HG02571 (cell line): ENCODE results near the gene UBASH3B.
A peak's percentile ranks its signal among the peaks of the same experiment; 100 is the strongest.
"Not testable (repeated sequence)": the region's sequence is repeated elsewhere in the genome, so short reads cannot be mapped to it uniquely, and the experiment has no call there.

ENCODE experiments used
- ATAC-seq: cut with Tn5 transposase; IDR thresholded peaks from one replicate; pipeline ENCODE4 v1.9.1; 2021; ENCODE audit warnings: mild to moderate bottlenecking, moderate library complexity; ENCODE audit not compliant: unreplicated experiment

UBASH3B gene

GRCh38 chr11:122803716-122804115, 148.2 kb downstream of the UBASH3B start:
- ATAC-seq = no peak

- no peak for ATAC-seq
Measured at GRCh38 chr11:122804161-122804560, 148.6 kb downstream of the UBASH3B start.

GRCh38 chr11:122804796-122805195, 149.3 kb downstream of the UBASH3B start:
- no peak for ATAC-seq

DNA sequence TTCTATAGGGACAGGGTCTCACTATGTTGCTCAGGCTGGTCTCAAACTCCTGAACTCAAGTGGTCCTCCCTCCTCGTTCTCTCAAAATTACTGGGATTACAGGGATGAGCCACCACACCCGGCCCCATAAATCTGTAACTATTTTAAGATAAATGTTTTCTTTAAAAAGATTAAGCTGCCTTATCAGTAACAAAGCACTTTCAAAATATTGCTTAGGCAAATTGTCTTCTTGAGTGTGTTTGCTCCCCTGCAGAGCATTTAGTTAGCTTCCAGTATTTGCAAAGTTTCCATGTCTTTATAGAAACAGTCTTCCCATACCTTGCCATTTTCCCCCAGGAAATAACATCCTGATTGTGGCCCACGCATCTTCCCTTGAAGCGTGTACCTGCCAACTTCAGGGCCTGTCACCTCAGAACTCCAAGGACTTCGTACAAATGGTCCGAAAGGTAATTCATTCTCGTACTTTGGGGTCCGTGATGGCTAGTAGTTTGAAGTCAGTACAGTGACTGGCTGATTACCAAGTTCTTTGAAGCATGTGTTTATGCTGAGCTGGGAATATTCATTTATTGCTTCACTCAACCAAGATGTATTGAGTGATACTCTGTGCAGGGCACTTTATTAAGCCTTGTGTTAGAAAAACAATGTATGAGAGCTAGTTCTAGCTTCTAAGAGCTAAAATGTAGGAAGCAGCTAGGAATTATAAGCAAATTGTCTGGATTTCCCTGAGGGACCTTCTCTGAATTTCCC, 152.4 kb downstream of the UBASH3B start:
- ATAC-seq = no peak

DNA sequence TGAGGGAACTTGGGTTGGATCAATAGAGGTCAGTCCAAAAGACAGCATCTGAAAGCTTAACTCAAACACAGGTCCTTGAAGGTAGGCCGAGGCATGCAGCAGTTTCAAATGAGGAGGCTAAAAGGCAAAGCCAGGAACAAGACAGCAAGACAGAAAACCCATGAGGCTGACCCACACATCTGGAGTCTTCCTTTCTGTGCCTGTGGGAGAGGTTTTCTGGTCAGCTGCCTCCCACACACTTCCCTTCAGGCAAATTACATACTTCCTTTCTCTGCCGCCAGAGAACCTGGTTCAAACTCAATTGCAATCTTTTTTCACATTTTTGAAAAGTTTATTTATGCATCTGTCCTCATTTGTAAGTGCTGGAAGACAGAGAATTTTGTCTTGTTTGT, 153.0 kb downstream of the UBASH3B start:
- peak; percentile 84 for ATAC-seq

DNA sequence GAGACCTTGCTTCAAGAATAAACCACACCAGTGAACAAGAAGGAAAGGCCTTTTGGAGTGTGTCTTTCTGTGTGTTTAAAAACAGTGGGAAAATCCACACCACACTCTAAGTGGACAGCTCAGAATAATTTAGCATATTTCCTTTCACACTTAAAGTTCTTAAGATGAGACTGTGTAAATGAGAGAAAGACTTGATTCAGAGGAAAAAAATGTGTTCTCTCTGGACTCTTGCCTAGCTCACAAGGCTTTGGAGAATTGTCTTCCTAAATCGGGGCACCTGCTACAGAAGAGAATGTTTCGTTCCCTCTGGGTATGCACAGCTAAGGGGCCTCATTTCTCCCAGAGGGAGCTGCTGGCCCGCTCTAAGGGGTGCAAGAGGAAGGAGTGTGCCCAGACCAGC, 154.3 kb downstream of the UBASH3B start:
- ATAC-seq = no peak

DNA sequence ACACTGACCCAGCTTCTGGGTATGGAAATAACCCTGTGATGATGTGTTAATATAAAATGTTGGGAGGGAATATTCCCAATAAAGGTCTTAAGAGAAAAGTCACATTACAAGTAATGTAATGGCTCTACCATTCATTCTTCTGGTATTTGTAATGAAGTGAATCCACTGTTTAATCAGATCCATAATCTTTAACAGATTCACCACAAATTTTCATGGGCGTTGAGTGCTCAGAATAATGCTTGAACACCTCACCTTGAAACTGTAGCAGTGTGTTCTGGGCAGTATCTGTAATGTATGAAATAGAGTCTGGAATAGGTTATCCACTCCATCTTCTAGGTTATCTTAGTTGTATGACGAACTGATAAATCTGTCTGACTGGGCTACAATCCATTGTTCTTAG, 156.2 kb downstream of the UBASH3B start:
- no peak for ATAC-seq

- ATAC-seq = no peak
Measured at GRCh38 chr11:122812638-122813037, 157.1 kb downstream of the UBASH3B start.

GRCh38 chr11:122813176-122813893, 157.8 kb downstream of the UBASH3B start:
- ATAC-seq = no peak

DNA sequence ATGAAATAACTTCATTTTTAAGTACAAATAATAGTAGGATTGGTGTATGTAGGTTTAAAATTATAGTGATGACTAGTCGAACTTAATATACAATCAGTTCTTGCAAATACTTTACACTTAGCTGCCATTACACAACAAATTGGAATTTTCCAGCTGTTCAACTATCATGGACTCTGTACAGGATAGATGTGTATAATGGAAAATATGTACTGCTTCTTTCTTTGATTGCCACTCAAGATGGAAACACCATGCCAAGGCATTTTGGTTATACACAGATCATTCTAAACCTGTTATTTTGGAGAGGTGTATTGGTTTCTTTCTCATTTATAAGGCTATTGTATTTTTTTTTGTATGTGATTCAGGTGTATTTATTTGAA, 158.4 kb downstream of the UBASH3B start:
- no peak for ATAC-seq

- no peak for ATAC-seq
Measured at GRCh38 chr11:122814401-122814800, 158.9 kb downstream of the UBASH3B start.

- no peak for ATAC-seq
Measured at GRCh38 chr11:122815900-122816299, 160.4 kb downstream of the UBASH3B start.

DNA sequence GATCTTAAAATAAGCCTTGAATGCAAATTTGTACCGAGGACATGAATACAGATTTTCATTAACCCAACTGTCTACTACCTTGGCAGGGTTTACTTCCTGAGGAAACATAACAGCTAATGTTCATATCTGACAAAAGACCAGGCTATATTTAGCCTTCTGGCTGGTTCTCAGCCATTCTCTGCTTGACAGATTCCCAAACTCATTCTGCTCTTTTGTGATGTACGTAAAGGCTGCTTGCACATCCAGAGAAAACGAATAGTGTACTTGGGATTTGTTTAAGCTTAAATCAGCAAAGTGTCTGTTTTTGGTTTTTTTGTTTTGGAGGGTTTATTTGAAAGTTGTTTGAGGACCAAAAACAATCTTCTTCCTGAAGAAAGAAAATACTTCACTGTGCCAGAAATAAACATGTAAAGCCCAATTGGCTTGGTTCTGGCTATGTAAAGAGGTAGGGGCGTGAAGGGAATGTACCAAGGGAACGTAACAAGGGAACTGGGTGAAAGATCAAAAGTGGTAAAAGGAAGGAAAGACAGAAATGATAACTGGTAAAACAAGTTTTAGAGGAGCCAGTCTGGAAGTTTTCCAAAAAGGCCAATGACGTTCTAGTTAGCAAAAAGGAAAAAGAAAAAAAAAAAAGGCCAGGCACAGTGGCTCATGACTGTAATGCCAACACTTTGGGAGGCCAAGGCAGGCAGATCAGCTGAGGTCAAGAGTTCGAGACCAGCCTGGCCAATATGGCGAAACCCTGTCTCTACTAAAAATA, 161.4 kb downstream of the UBASH3B start:
- no peak for ATAC-seq

DNA sequence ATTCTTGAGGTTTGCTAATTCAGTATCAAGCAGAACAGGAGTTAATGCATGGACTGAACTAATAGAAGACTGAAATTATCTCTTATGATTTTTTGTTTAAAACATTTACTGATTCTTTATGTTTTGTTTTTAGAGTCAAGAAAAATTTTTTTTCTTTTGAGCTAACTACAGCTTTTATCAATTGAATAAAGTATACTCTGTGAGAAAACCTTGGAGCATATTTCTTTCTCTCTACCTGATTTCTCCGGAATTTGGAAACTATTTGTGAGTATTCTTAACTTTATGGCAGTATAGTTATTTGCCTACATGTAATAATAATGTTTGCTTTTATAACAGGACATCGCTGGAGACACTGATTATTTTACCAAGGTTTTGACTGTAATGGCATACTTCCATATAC, 164.6 kb downstream of the UBASH3B start:
- no peak for ATAC-seq

- no peak for ATAC-seq
Measured at GRCh38 chr11:122821169-122821568, 165.6 kb downstream of the UBASH3B start.

DNA sequence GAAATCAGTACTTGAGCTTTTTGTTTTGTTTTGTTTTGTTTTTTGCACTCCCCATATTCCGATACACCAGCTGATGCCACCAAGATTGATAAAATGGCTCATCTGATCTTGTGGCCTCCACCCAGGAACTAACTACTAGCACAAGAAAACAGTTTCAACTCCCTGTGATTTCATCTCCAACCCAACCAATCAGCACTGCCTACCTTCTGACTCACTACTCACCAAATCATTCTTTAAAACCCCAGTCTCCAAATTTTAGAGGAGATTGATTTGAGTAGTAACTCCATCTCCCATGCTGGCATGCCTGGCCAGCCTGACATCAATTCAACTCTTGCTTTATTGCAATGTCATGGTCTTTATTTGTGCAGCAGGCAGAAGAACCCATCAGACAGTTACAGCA, 166.7 kb downstream of the UBASH3B start:
- ATAC-seq = no peak

DNA sequence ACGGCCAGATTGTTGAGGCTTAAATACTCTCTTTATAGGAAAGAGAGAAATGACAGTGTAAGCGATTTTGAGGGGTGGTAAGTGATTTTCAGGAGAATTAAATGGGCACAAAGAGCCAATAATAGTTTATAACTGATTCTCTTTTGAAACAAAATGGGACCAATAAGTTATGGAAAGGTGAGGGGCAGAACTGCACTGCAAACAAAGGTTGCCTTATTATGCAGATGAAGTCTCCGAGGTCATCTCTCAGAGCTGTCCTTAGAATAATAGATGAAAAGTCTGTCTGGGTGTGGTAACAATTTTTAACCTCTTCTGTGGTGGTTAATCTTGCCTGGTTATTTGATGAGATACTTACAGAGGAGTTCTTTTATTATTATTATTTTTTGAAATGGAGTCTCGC, 168.0 kb downstream of the UBASH3B start:
- no peak for ATAC-seq

GRCh38 chr11:122829371-122829770, 173.8 kb downstream of the UBASH3B start:
- ATAC-seq = not testable (repeated sequence)

DNA sequence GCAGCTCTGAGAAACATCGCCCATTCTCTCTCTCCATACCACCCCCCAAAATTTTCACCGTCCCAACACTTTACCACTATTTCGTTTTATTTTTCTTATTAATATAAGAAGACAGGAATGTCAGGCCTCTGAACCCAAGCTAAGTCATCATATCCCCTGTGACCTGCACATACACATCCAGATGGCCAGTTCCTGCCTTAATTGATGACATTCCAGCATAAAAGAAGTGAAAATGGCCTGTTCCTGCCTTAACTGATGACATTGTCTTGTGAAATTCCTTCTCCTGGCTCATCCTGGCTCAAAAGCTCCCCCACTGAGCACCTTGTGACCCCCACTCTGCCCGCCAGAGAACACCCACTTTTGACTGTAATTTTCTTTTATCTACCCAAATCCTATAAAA, 176.8 kb downstream of the UBASH3B start:
- ATAC-seq = not testable (repeated sequence)

DNA sequence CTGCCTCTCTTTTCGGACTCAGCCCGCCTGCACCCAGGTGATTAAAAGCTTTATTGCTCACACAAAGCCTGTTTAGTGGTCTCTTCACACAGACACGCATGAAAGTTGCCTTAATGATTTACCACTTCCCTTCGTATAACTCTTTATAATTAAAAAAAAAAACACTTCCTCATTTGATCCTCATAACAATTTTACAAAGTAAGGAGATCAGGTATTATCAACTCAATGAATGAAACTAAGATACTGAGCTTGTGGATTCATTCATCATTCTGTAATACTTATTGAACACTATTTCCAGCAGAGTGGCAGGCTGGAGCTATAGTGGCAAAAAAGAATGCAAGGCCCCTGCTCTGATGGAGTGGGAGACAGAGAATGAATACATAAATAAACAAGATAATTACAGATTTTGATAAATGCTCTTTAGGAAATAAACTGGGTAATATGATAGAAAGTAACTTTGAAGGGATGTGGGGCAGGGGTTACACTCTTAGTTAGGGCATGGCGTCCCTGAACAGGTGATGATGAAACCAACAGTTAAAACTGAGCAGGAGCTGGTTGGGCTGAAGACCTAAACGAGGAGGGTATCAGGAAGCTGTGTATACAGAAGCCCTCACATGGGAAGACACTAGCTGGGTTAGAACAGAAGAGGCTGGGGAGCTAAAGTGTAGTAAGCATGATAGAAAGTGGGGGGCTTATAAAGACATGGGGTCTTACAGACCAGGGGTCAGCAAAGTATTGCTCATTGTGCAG, 177.4 kb downstream of the UBASH3B start:
- ATAC-seq = no peak

- ATAC-seq = no peak
Measured at GRCh38 chr11:122833846-122834464, 178.4 kb downstream of the UBASH3B start.
